Trophoblast cell (in vitro differentiated cells and primary cell): Measurements from ENCODE around the gene TCEA3.
A peak's percentile ranks its signal among the peaks of the same experiment; 100 is the strongest.

ENCODE experiments used
- DNase-seq, 2 donors: peaks; one replicate each; pipeline ENCODE4 v3.0.0-alpha.2; 2016
- H2AFZ ChIP-seq: 2 replicates; pipeline ENCODE4 v1.6.1; 2013; ENCODE audit warnings: low read length, moderate library complexity, mild to moderate bottlenecking; ENCODE audit not compliant: insufficient read depth, poor library complexity
- H2AK5ac ChIP-seq: 2 replicates; pipeline ENCODE4 v1.6.1; 2013; ENCODE audit warnings: mild to moderate bottlenecking, low read length
- H2BK120ac ChIP-seq: 2 replicates; pipeline ENCODE4 v1.6.1; 2013; ENCODE audit warnings: low read length, mild to moderate bottlenecking, moderate library complexity; ENCODE audit not compliant: insufficient read depth, poor library complexity
- H2BK12ac ChIP-seq: 2 replicates; pipeline ENCODE4 v1.6.1; 2013; ENCODE audit warnings: mild to moderate bottlenecking, low read length, moderate library complexity
- H2BK5ac ChIP-seq: 2 replicates; pipeline ENCODE4 v1.6.1; 2013; ENCODE audit warnings: low read length, low read depth, moderate library complexity, mild to moderate bottlenecking; ENCODE audit not compliant: poor library complexity
- H3K14ac ChIP-seq: 2 replicates; pipeline ENCODE4 v1.6.1; 2013; ENCODE audit warnings: mild to moderate bottlenecking, low read length
- H3K18ac ChIP-seq: 2 replicates; pipeline ENCODE4 v1.6.1; 2013; ENCODE audit warnings: mild to moderate bottlenecking, low read length
- H3K23ac ChIP-seq: 2 replicates; pipeline ENCODE4 v1.6.1; 2013; ENCODE audit warnings: low read length
- H3K27ac ChIP-seq: 2 replicates; pipeline ENCODE4 v1.5.1; 2013; ENCODE audit warnings: low read depth, mild to moderate bottlenecking, inconsistent platforms, low read length, moderate library complexity
- H3K27me3 ChIP-seq: 2 replicates; pipeline ENCODE4 v1.6.1; 2013; ENCODE audit warnings: inconsistent platforms, mild to moderate bottlenecking, low read length, moderate library complexity; ENCODE audit not compliant: insufficient read depth
- H3K36me3 ChIP-seq, 2 experiments: 1 replicate in 1 of 2; 2 replicates in 1 of 2; pipeline ENCODE4 v1.6.1; 2013; ENCODE audit warnings: low read length in 2 of 2, mild to moderate bottlenecking in 2 of 2, moderate library complexity in 1 of 2; ENCODE audit not compliant: insufficient read depth in 2 of 2, control insufficient read depth in 1 of 2
- H3K4ac ChIP-seq: 2 replicates; pipeline ENCODE4 v1.6.1; 2013; ENCODE audit warnings: low read depth, mild to moderate bottlenecking, low read length, moderate library complexity
- H3K4me1 ChIP-seq, 2 experiments: 1 replicate in 1 of 2; 2 replicates in 1 of 2; pipeline ENCODE4 v1.6.1; 2013; ENCODE audit warnings: low read length in 2 of 2, mild to moderate bottlenecking in 2 of 2, moderate library complexity in 1 of 2; ENCODE audit not compliant: insufficient read depth in 2 of 2, control insufficient read depth in 1 of 2
- H3K4me2 ChIP-seq: 2 replicates; pipeline ENCODE4 v1.6.1; 2013; ENCODE audit warnings: inconsistent platforms, mild to moderate bottlenecking, low read length, moderate library complexity
- H3K4me3 ChIP-seq: 2 replicates; pipeline ENCODE4 v1.5.1; 2013; ENCODE audit warnings: mild to moderate bottlenecking, low read depth, low read length, inconsistent platforms
- H3K79me1 ChIP-seq: one replicate; pipeline ENCODE4 v1.6.1; 2013; ENCODE audit warnings: low read length
- H3K79me2 ChIP-seq: 2 replicates; pipeline ENCODE4 v1.6.1; 2013; ENCODE audit warnings: low read length, mild to moderate bottlenecking; ENCODE audit not compliant: control insufficient read depth, insufficient read depth, poor library complexity
- H3K9ac ChIP-seq: 2 replicates; pipeline ENCODE4 v1.6.1; 2013; ENCODE audit warnings: mild to moderate bottlenecking, low read length
- H3K9me3 ChIP-seq: 2 replicates; pipeline ENCODE4 v1.6.1; 2013; ENCODE audit warnings: low read depth, mild to moderate bottlenecking, control low read depth, inconsistent platforms, low read length; ENCODE audit not compliant: insufficient read depth
- H4K12ac ChIP-seq: 2 replicates; pipeline ENCODE4 v1.6.1; 2013; ENCODE audit warnings: low read depth, mild to moderate bottlenecking, low read length, moderate library complexity
- H4K8ac ChIP-seq: 2 replicates; pipeline ENCODE4 v1.6.1; 2013; ENCODE audit warnings: low read depth, mild to moderate bottlenecking, low read length, moderate library complexity
- H4K91ac ChIP-seq: one replicate; pipeline ENCODE4 v1.6.1; 2013; ENCODE audit warnings: low read depth, mild to moderate bottlenecking, low read length, moderate library complexity
- WGBS: extraction: QIAGEN DNeasy Blood & Tissue Kit; methylation state at CpG from one replicate; pipeline ENCODE4 v1.1.7; 2013; ENCODE audit warnings: missing lambda C conversion rate; ENCODE audit not compliant: insufficient read length, insufficient coverage; ENCODE audit errors: extremely low coverage; 5-methylcytosine and 5-hydroxymethylcytosine counted together

TCEA3 gene

GRCh38 chr1:23369335-23370013 lies 55.1 kb downstream of the TCEA3 start, which contains the start of gene ZNF436:
TSS of gene ZNF436 (minus strand) at chr1:23369836. CDS start at chr1:23368005, 1,831 bp downstream.
- peaks cover 2 to 6% of the 10 kb centered on the region in 2 experiments for H3K36me3 ChIP-seq
- H3K27ac ChIP-seq, result peak within 1 kb of the TSS; percentile 93
- peak within 1 kb of the TSS; percentile 94 for H4K8ac ChIP-seq
- peak within 1 kb of the TSS; percentile 96 for H3K9ac ChIP-seq
- WGBS, result no CpG with 5 or more reads among the region's 29 CpGs
- no peaks in the 10 kb centered on the region for H3K9me3 ChIP-seq
- peak within 1 kb of the TSS; percentile 97 for H2BK5ac ChIP-seq
- H3K79me1 ChIP-seq, result peaks cover 30% of the 10 kb centered on the region
- DNase-seq, result peak; percentile 33 to 61
- H3K4me1 ChIP-seq, result peaks cover 11 to 22% of the 10 kb centered on the region in 2 experiments
- peak within 1 kb of the TSS; percentile 76 for H2BK12ac ChIP-seq
- peak within 1 kb of the TSS; percentile 95 for H3K18ac ChIP-seq
- H4K91ac ChIP-seq, result peak within 1 kb of the TSS; percentile 98
- no peaks in the 10 kb centered on the region for H3K27me3 ChIP-seq
- peak within 1 kb of the TSS; percentile 80 for H3K4ac ChIP-seq
- H2AFZ ChIP-seq, result peak within 1 kb of the TSS; percentile 92
- peaks cover 15% of the 10 kb centered on the region for H3K79me2 ChIP-seq
- H3K4me2 ChIP-seq, result peak within 1 kb of the TSS; percentile 71
- H4K12ac ChIP-seq, result peak within 1 kb of the TSS; percentile 90
- H2AK5ac ChIP-seq, result peak within 1 kb of the TSS; percentile 4
- H3K14ac ChIP-seq, result peak within 1 kb of the TSS; percentile 94
- peak within 1 kb of the TSS; percentile 88 for H3K4me3 ChIP-seq
- peak within 1 kb of the TSS; percentile 90 for H2BK120ac ChIP-seq
- H3K23ac ChIP-seq, result no peak within 1 kb of the TSS

- H4K91ac ChIP-seq, result peak overlapping the region; percentile 98
- H3K36me3 ChIP-seq, result peaks cover 3 to 11% of the 10 kb centered on the region in 2 experiments
- WGBS, result no CpG with 5 or more reads among the region's 61 CpGs
- no peaks in the 10 kb centered on the region for H3K9me3 ChIP-seq
- peak overlapping the region; percentile 90 for H4K12ac ChIP-seq
- H3K9ac ChIP-seq, result peak overlapping the region; percentile 96
- peak overlapping the region; percentile 80 for H3K4ac ChIP-seq
- H3K79me1 ChIP-seq, result peaks cover 30% of the 10 kb centered on the region
- H3K27ac ChIP-seq, result peak overlapping the region; percentile 93
- H2BK5ac ChIP-seq, result peak overlapping the region; percentile 97
- peak overlapping the region; percentile 92 for H2AFZ ChIP-seq
- H3K79me2 ChIP-seq, result peaks cover 15% of the 10 kb centered on the region
- H3K4me3 ChIP-seq, result peak overlapping the region; percentile 88
- peak; percentile 94 to 96 for DNase-seq
- no peak overlapping the region for H2BK12ac ChIP-seq
- peak overlapping the region; percentile 84 for H2BK120ac ChIP-seq
- peak overlapping the region; percentile 94 for H3K14ac ChIP-seq
- peak overlapping the region; percentile 71 for H3K4me2 ChIP-seq
- H4K8ac ChIP-seq, result peak overlapping the region; percentile 94
- H2AK5ac ChIP-seq, result peak overlapping the region; percentile 62
- no peak overlapping the region for H3K23ac ChIP-seq
- peak overlapping the region; percentile 95 for H3K18ac ChIP-seq
- peaks cover 11 to 22% of the 10 kb centered on the region in 2 experiments for H3K4me1 ChIP-seq
- H3K27me3 ChIP-seq, result no peaks in the 10 kb centered on the region
Measured at GRCh38 chr1:23368562-23369334, 55.8 kb downstream of the TCEA3 start.

GRCh38 chr1:23367791-23368561 lies 56.6 kb downstream of the TCEA3 start:
- H3K36me3 ChIP-seq, result peaks cover 7 to 13% of the 10 kb centered on the region in 2 experiments
- no peaks in the 10 kb centered on the region for H3K27me3 ChIP-seq
- peak overlapping the region; percentile 94 for H3K14ac ChIP-seq
- H2BK120ac ChIP-seq, result peak overlapping the region; percentile 84
- H4K12ac ChIP-seq, result peak overlapping the region; percentile 90
- H3K4ac ChIP-seq, result peak overlapping the region; percentile 80
- peaks cover 15% of the 10 kb centered on the region for H3K79me2 ChIP-seq
- H4K91ac ChIP-seq, result peak overlapping the region; percentile 98
- H2AK5ac ChIP-seq, result peak overlapping the region; percentile 7
- H3K27ac ChIP-seq, result peak overlapping the region; percentile 93
- peak overlapping the region; percentile 75 for H3K4me3 ChIP-seq
- peak overlapping the region; percentile 95 for H3K18ac ChIP-seq
- peak overlapping the region; percentile 92 for H2AFZ ChIP-seq
- peak overlapping the region; percentile 94 for H4K8ac ChIP-seq
- peak; percentile 99 to 100 for DNase-seq
- H3K4me2 ChIP-seq, result peak overlapping the region; percentile 71
- H3K9ac ChIP-seq, result peak overlapping the region; percentile 95
- H3K4me1 ChIP-seq, result peaks cover 11 to 22% of the 10 kb centered on the region in 2 experiments
- H2BK5ac ChIP-seq, result peak overlapping the region; percentile 97
- peaks cover 2% of the 10 kb centered on the region for H3K9me3 ChIP-seq
- no peak overlapping the region for H3K23ac ChIP-seq
- no CpG with 5 or more reads among the region's 41 CpGs for WGBS
- H2BK12ac ChIP-seq, result no peak overlapping the region
- peaks cover 30% of the 10 kb centered on the region for H3K79me1 ChIP-seq

GRCh38 chr1:23367451-23367790 lies 57.1 kb downstream of the TCEA3 start:
- Histone ChIP-seq H3K4me1 (peaks cover 11 to 22% of the 10 kb centered on the region in 2 experiments), H3K27ac (peak overlapping the region; percentile 74), H2AK5ac (no peak overlapping the region), H2BK120ac (peak overlapping the region; percentile 27), H4K91ac (peak overlapping the region; percentile 73), H3K9me3 (peaks cover 7% of the 10 kb centered on the region), H3K36me3 (peaks cover 12 to 15% of the 10 kb centered on the region in 2 experiments), H3K27me3 (no peaks in the 10 kb centered on the region), H3K4me2 (peak overlapping the region; percentile 57), H3K14ac (no peak overlapping the region), H4K12ac (no peak overlapping the region), H3K23ac (no peak overlapping the region), H3K79me2 (peaks cover 15% of the 10 kb centered on the region), H3K79me1 (peaks cover 30% of the 10 kb centered on the region), H2BK5ac (peak overlapping the region; percentile 19), H3K9ac (peak overlapping the region; percentile 18), H4K8ac (peak overlapping the region; percentile 77), H3K4ac (no peak overlapping the region), H2BK12ac (no peak overlapping the region), H3K4me3 (no peak overlapping the region), H2AFZ (no peak overlapping the region), H3K18ac (no peak overlapping the region)
- WGBS, result no CpG with 5 or more reads among the region's 9 CpGs
- DNase-seq, result no peak
